GM23248 (cell line): ENCODE data around the gene LDB2. TPM values are rescaled to one million over a fixed set of nuclear protein-coding genes. Genes with fewer than 3 reads are reported as not detected.

Experiments used
- DNase-seq: peaks from one replicate; pipeline ENCODE4 v3.0.0-alpha.2; 2015
- H2AFZ ChIP-seq: fragments of 200-600 bp; sonication (generic); 2 replicates; pipeline ENCODE4 v1.6.1; 2016; ENCODE audit warnings: antibody characterized with exemption
- H3F3A ChIP-seq: fragments of 200-600 bp; sonication (generic); 2 replicates; pipeline ENCODE4 v1.6.1; 2016; ENCODE audit warnings: mild to moderate bottlenecking, antibody characterized with exemption, mixed run types; ENCODE audit not compliant: insufficient read depth
- H3K27ac ChIP-seq: fragments of 200-600 bp; sonication (generic); 2 replicates; pipeline ENCODE4 v1.5.1; 2016; ENCODE audit warnings: mild to moderate bottlenecking
- H3K27me3 ChIP-seq: fragments of 200-600 bp; sonication (generic); replicated peaks from 2 replicates; pipeline ENCODE4 v1.6.1; 2016; ENCODE audit warnings: mild to moderate bottlenecking; ENCODE audit not compliant: insufficient read depth
- H3K36me3 ChIP-seq: fragments of 200-600 bp; sonication (generic); 2 replicates; pipeline ENCODE4 v1.6.1; 2016; ENCODE audit warnings: low read depth, mild to moderate bottlenecking
- H3K4me1 ChIP-seq: fragments of 200-600 bp; sonication (generic); 2 replicates; pipeline ENCODE4 v1.6.1; 2016; ENCODE audit warnings: mild to moderate bottlenecking; ENCODE audit not compliant: insufficient read depth
- H3K4me2 ChIP-seq: fragments of 200-600 bp; sonication (generic); one replicate; pipeline ENCODE4 v1.6.1; 2016; ENCODE audit warnings: mild to moderate bottlenecking; ENCODE audit not compliant: unreplicated experiment
- H3K4me3 ChIP-seq: fragments of 200-600 bp; sonication (generic); 2 replicates; pipeline ENCODE4 v1.5.1; 2016; ENCODE audit warnings: mild to moderate bottlenecking
- H3K79me2 ChIP-seq: fragments of 200-600 bp; sonication (generic); 2 replicates; pipeline ENCODE4 v1.6.1; 2016; ENCODE audit warnings: mild to moderate bottlenecking; ENCODE audit not compliant: insufficient read depth
- H3K9ac ChIP-seq: fragments of 200-600 bp; sonication (generic); 2 replicates; pipeline ENCODE4 v1.6.1; 2016; ENCODE audit warnings: mild to moderate bottlenecking
- H3K9me2 ChIP-seq: fragments of 200-600 bp; sonication (generic); 2 replicates; pipeline ENCODE4 v1.6.1; 2016; ENCODE audit warnings: mixed run types, mild to moderate bottlenecking, moderate library complexity; ENCODE audit not compliant: insufficient read depth
- H3K9me3 ChIP-seq: fragments of 200-600 bp; sonication (generic); one replicate; pipeline ENCODE4 v1.6.1; 2017; ENCODE audit warnings: low read depth
- H4K20me1 ChIP-seq: fragments of 200-600 bp; sonication (generic); 2 replicates; pipeline ENCODE4 v1.6.0; 2016; ENCODE audit not compliant: insufficient read depth
- EZH2 ChIP-seq: fragments of 200-600 bp; sonication (generic); IDR thresholded peaks from 2 replicates; pipeline ENCODE4 v1.6.1; 2018; ENCODE audit warnings: antibody characterized with exemption, mild to moderate bottlenecking; ENCODE audit not compliant: insufficient read depth, poor library complexity, severe bottlenecking
- EZH2phosphoT487 ChIP-seq: fragments of 200-600 bp; sonication (generic); IDR thresholded peaks from 2 replicates; pipeline ENCODE4 v1.6.1; 2018; ENCODE audit warnings: antibody characterized with exemption, moderate library complexity, mild to moderate bottlenecking, low read depth; ENCODE audit not compliant: insufficient read depth
- WGBS, 2 experiments: methylation state at CpG; one replicate each; pipeline ENCODE4 v1.1.6; 2015 to 2017; ENCODE audit warnings: low lambda C conversion rate in 2 of 2, low coverage in 1 of 2; ENCODE audit errors: missing lambda C conversion rate in 2 of 2; 5-methylcytosine and 5-hydroxymethylcytosine counted together
- in situ Hi-C: fragments of 300-500 bp; cut with MboI; formaldehyde crosslinking; loops from 2 replicates; pipeline ENCODE4 v1.15.0; 2020
- polyA plus RNA-seq: library from polyadenylated mRNA; unstranded; fragments of >200 nt; fragmentation: Nextera tagmentation; extraction: Ambion mirVana; gene quantifications from 2 replicates; pipeline ENCODE4 v1.2.1, GENCODE V29; 2016
- total RNA-seq: library from RNA; depleted of rRNA; stranded (reverse); fragments of >200 nt; shearing (Covaris generic); gene quantifications from 2 replicates; pipeline ENCODE4 v1.2.3, GENCODE V29; 2014

The LDB2 gene
- total and polyA plus RNA-seq, 2 experiments from 2014 or later: 52.8 to 76.6 TPM

DNA sequence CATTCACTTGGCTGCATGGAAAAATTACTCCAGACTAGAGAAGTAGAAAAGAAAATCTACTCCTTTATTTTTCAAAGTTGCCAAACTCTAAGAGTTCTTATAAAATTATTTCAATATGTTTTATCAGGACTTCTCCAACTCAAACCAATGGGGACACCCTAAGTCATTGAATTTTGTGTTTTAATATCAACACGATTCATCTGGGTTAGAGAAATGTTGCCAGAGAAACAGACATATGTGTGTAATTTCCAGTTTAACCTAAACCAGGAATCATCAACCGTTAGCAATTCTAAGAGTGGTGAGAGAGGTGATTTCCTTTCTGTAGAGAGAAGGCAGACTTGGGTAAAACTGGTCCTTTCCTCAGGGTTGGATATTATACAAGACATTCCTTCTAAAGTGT, 291.8 kb downstream of the LDB2 start:
- 0 out of 2 replicates have a peak, but pooled peaks cover 2% of the 10 kb centered on the region for H4K20me1 ChIP-seq
- peaks cover 21% of the 10 kb centered on the region for H3K4me1 ChIP-seq
- peaks cover 60% of the 10 kb centered on the region for H3K79me2 ChIP-seq
- no peaks in the 10 kb centered on the region for H3K36me3 ChIP-seq
- H2AFZ ChIP-seq: no peak overlapping the region
- no peak overlapping the region for H3K9ac ChIP-seq
- H3K4me3 ChIP-seq: no peak overlapping the region
- TF ChIP-seq EZH2phosphoT487: no peak
- no peak for TF ChIP-seq EZH2
- no peaks in the 10 kb centered on the region for H3K9me3 ChIP-seq
- no peaks in the 10 kb centered on the region for H3K27me3 ChIP-seq
- in situ Hi-C loops: no loop called here
- H3F3A ChIP-seq: peaks cover 16% of the 10 kb centered on the region
- no peaks in the 10 kb centered on the region for H3K9me2 ChIP-seq
- no peak overlapping the region for H3K27ac ChIP-seq
- WGBS, 2 experiments: 15 to 18% methylated on average over 2 of the region's 2 CpGs
- DNase-seq: no peak
- H3K4me2 ChIP-seq: peak overlapping the region; percentile 2

DNA sequence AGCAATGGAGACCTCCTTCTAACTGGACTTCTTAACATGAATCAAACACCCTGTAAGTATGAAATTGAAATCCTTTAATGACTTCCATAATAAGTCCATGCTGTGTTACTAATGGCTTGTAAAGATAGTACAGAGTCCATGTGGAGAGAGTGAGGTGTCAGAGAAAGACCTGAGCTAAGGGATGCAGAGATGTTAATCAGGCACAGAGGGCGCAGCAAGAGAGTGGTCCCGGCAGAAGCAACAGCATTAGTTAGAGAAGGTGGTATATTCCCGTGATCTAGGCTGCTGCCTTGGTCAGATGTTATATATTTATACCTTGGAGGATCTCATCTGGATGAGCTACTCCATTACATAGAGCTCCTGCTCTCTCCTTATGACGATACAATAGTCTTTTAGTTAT, 295.3 kb downstream of the LDB2 start:
- peaks cover 17% of the 10 kb centered on the region for H3F3A ChIP-seq
- H4K20me1 ChIP-seq: no peaks in the 10 kb centered on the region
- WGBS, 2 experiments: 87 to 90% methylated on average over 4 of the region's 4 CpGs
- H3K9me2 ChIP-seq: no peaks in the 10 kb centered on the region
- H3K9ac ChIP-seq: no peak overlapping the region
- DNase-seq: no peak
- H3K4me1 ChIP-seq: peaks cover 24% of the 10 kb centered on the region
- peaks cover 41% of the 10 kb centered on the region for H3K79me2 ChIP-seq
- no peaks in the 10 kb centered on the region for H3K27me3 ChIP-seq
- H3K4me2 ChIP-seq: no peak overlapping the region
- TF ChIP-seq EZH2phosphoT487 (no peak), EZH2 (no peak)
- H3K36me3 ChIP-seq: no peaks in the 10 kb centered on the region
- H3K27ac ChIP-seq: no peak overlapping the region
- H2AFZ ChIP-seq: no peak overlapping the region
- no peak overlapping the region for H3K4me3 ChIP-seq
- H3K9me3 ChIP-seq: no peaks in the 10 kb centered on the region
- in situ Hi-C loops: no loop called here

- Histone ChIP-seq H3K9me2 (no peaks in the 10 kb centered on the region), H3F3A (0 out of 2 replicates have a peak, but pooled peaks cover 11% of the 10 kb centered on the region), H3K27me3 (no peaks in the 10 kb centered on the region), H3K27ac (peak overlapping the region; percentile 57), H3K4me3 (no peak overlapping the region), H2AFZ (no peak overlapping the region), H3K79me2 (peaks cover 29% of the 10 kb centered on the region), H3K4me2 (no peak overlapping the region), H3K4me1 (peaks cover 13% of the 10 kb centered on the region; the same call in 1 of the 2 replicates), H3K9ac (no peak overlapping the region), H4K20me1 (no peaks in the 10 kb centered on the region), H3K36me3 (peaks cover 4% of the 10 kb centered on the region; the same call in 1 of the 2 replicates), H3K9me3 (no peaks in the 10 kb centered on the region)
- no peak for DNase-seq
- in situ Hi-C loops: no loop called here
- TF ChIP-seq EZH2phosphoT487 (no peak), EZH2 (no peak)
- 85 to 88% methylated on average over 7 of the region's 7 CpGs for WGBS, 2 experiments
Observed at GRCh38 chr4:16598597-16599206, 299.7 kb downstream of the LDB2 start.

DNA sequence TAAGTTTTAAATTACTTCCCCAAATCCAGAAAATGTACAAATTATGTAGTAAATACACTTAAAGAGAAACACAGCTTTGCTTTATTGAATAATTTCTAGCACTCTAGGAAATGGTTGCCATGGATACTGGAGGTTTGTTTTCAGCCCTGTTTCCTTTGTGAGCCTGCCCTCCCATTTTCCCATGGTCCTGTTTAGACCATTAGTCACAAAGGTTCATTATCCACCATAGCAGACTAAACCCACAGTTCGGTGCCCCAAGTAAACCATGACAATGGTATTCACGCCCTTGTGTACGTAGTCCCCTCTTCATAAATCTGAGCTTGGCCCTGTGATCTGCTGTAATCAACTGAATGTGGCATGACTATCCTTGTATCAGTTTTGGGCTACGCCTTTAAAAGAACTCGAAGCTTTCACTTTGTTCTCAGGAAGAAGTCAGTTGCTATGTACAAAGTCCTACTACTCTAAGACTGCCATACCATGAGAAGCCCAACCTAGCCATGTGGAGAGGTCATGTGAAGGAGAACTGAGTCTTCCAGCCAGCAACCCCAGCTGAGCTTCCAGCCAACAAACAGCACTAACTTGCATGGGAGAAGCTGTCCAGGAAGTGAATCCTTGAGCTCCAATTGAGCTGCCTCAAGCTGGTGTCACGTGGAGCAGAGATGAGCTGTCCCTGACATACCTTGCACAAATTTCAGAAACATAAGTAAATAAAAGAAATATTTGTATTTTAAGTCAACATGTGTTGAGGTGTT, 300.4 kb downstream of the LDB2 start:
- peak overlapping the region; percentile 57; the same call in 1 of the 2 replicates for H3K27ac ChIP-seq
- no peak overlapping the region; the same call in 1 of the 2 replicates for H3K9ac ChIP-seq
- no peak overlapping the region for H3K4me3 ChIP-seq
- DNase-seq: peak; percentile 68
- H3F3A ChIP-seq: 0 out of 2 replicates have a peak, but pooled peaks cover 11% of the 10 kb centered on the region
- H3K9me3 ChIP-seq: no peaks in the 10 kb centered on the region
- no peaks in the 10 kb centered on the region for H3K9me2 ChIP-seq
- TF ChIP-seq EZH2 (no peak), EZH2phosphoT487 (no peak)
- peaks cover 13% of the 10 kb centered on the region; the same call in 1 of the 2 replicates for H3K4me1 ChIP-seq
- WGBS, 2 experiments: 77 to 79% methylated on average over 6 of the region's 6 CpGs
- in situ Hi-C loops: no loop called here
- no peaks in the 10 kb centered on the region for H4K20me1 ChIP-seq
- H3K79me2 ChIP-seq: peaks cover 25% of the 10 kb centered on the region
- peaks cover 6% of the 10 kb centered on the region; the same call in 1 of the 2 replicates for H3K36me3 ChIP-seq
- no peak overlapping the region for H3K4me2 ChIP-seq
- H3K27me3 ChIP-seq: no peaks in the 10 kb centered on the region
- H2AFZ ChIP-seq: 0 out of 2 replicates have a peak overlapping the region, but pooled peaks have one; percentile 12
